ENCODE data around the gene INSR.

DNA sequence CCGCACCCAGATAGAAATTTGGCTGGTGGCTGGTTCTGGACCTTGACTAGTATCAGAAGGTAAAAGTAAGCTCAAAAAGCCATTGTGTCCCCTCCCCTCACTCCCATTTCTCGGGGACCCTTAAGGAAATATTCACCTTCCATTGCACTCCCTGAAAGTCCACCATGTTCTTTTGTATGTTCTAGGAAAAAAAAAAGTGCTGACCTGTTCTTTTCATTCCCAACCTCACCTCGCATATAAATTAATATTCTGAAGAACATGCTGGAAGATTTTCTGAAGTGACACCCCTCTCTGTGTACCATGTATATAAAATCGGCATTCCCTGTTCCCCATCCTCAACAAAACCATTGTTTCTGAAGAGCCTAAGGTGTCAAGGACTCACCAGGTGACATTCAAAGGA, 181.5 kb downstream of the INSR start:
- TF ChIP-seq, protein P1, sequence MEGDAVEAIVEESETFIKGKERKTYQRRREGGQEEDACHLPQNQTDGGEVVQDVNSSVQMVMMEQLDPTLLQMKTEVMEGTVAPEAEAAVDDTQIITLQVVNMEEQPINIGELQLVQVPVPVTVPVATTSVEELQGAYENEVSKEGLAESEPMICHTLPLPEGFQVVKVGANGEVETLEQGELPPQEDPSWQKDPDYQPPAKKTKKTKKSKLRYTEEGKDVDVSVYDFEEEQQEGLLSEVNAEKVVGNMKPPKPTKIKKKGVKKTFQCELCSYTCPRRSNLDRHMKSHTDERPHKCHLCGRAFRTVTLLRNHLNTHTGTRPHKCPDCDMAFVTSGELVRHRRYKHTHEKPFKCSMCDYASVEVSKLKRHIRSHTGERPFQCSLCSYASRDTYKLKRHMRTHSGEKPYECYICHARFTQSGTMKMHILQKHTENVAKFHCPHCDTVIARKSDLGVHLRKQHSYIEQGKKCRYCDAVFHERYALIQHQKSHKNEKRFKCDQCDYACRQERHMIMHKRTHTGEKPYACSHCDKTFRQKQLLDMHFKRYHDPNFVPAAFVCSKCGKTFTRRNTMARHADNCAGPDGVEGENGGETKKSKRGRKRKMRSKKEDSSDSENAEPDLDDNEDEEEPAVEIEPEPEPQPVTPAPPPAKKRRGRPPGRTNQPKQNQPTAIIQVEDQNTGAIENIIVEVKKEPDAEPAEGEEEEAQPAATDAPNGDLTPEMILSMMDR (IDR thresholded peaks at IDR 0.05; ENCODE audit: control extremely low read depth in 1 of 3, insufficient read depth in 1 of 3, low read depth in 1 of 3, low read length in 3 of 3): no peak
- TF ChIP-seq CHD1 (IDR thresholded peaks at IDR 0.05; ENCODE audit: low read depth, low read length): no peak
- TF ChIP-seq, protein P2, sequence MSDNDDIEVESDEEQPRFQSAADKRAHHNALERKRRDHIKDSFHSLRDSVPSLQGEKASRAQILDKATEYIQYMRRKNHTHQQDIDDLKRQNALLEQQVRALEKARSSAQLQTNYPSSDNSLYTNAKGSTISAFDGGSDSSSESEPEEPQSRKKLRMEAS (IDR thresholded peaks at IDR 0.05): no peak
- no peak for TF ChIP-seq POLR2A (IDR thresholded peaks at IDR 0.05; ENCODE audit: control extremely low read depth in 1 of 2, low read depth in 2 of 2, low read length in 2 of 2)
- no peak for TF ChIP-seq HDAC2 (IDR thresholded peaks at IDR 0.05; ENCODE audit: borderline replicate concordance in 1 of 2, low read depth in 2 of 2, low read length in 2 of 2)
- no peak for TF ChIP-seq CEBPB (IDR thresholded peaks at IDR 0.05; ENCODE audit: low read depth, low read length)
- TF ChIP-seq SIX5 (IDR thresholded peaks at IDR 0.05; ENCODE audit: low read depth, low read length): no peak
- no peak for TF ChIP-seq CHD2 (IDR thresholded peaks at IDR 0.05; ENCODE audit: low read length)
- TF ChIP-seq TAF1 (IDR thresholded peaks at IDR 0.05; ENCODE audit: low read depth, low read length): no peak

All from H1 (cell line).